ENCODE data around the gene UNC80. TPM values are rescaled to one million over a fixed set of nuclear protein-coding genes. Genes with fewer than 3 reads are reported as not detected.

Gene UNC80
- polyA plus RNA-seq, 3 donors: 1.3 to 2.6 (median 2.0) TPM

- no peak for DNase-seq
Measured at GRCh38 chr2:209808521-209808920, 36.9 kb downstream of the UNC80 start.

- no peak for DNase-seq
Measured at GRCh38 chr2:209809256-209809655, 37.6 kb downstream of the UNC80 start.

- DNase-seq: no peak
Measured at GRCh38 chr2:209817844-209818271, 46.2 kb downstream of the UNC80 start.

GRCh38 chr2:209818939-209819338 is 47.3 kb downstream of the UNC80 start:
- DNase-seq: no peak

GRCh38 chr2:209821806-209822205 is 50.2 kb downstream of the UNC80 start:
- DNase-seq: no peak

GRCh38 chr2:209823484-209823883 is 51.9 kb downstream of the UNC80 start:
- DNase-seq: no peak

GRCh38 chr2:209824391-209824790 is 52.8 kb downstream of the UNC80 start:
- no peak for DNase-seq

- DNase-seq: no peak
Measured at GRCh38 chr2:209830722-209831465, 59.3 kb downstream of the UNC80 start.

- no peak for DNase-seq
Measured at GRCh38 chr2:209834767-209835166, 63.1 kb downstream of the UNC80 start.

- DNase-seq: no peak
Measured at GRCh38 chr2:209840434-209840833, 68.8 kb downstream of the UNC80 start.

- DNase-seq: no peak
Measured at GRCh38 chr2:209845666-209846065, 74.0 kb downstream of the UNC80 start.

- no peak for DNase-seq
Measured at GRCh38 chr2:209864716-209865295, 93.2 kb downstream of the UNC80 start.

GRCh38 chr2:209868271-209868994 is 96.8 kb downstream of the UNC80 start:
- no peak for DNase-seq

- DNase-seq: no peak
Measured at GRCh38 chr2:209870067-209870466, 98.4 kb downstream of the UNC80 start.

- peak; percentile 4 for DNase-seq
Measured at GRCh38 chr2:209872675-209873074, 101.0 kb downstream of the UNC80 start.

GRCh38 chr2:209875270-209875669 is 103.6 kb downstream of the UNC80 start:
- DNase-seq: no peak

- DNase-seq: no peak
Measured at GRCh38 chr2:209876211-209876610, 104.6 kb downstream of the UNC80 start.

GRCh38 chr2:209878701-209879100 is 107.1 kb downstream of the UNC80 start:
- DNase-seq: no peak

GRCh38 chr2:209900638-209901037 is 129.0 kb downstream of the UNC80 start:
- DNase-seq: no peak

GRCh38 chr2:209901172-209901571 is 129.5 kb downstream of the UNC80 start:
- no peak for DNase-seq

- no peak for DNase-seq
Measured at GRCh38 chr2:209905691-209906090, 134.1 kb downstream of the UNC80 start.

GRCh38 chr2:209907746-209908145 is 136.1 kb downstream of the UNC80 start:
- no peak for DNase-seq

GRCh38 chr2:209908511-209908910 is 136.9 kb downstream of the UNC80 start:
- no peak for DNase-seq
